HG03432 (cell line): ENCODE data around the gene PHETA1.
"Not testable (repeated sequence)": the region's sequence is repeated elsewhere in the genome, so short reads cannot be mapped to it uniquely, and the experiment has no call there.

ENCODE experiments used
- ATAC-seq: cut with Tn5 transposase; IDR thresholded peaks from one replicate; pipeline ENCODE4 v1.9.1; 2021; ENCODE audit warnings: mild to moderate bottlenecking, moderate library complexity; ENCODE audit not compliant: unreplicated experiment

The PHETA1 gene

GRCh38 chr12:111352296-111352993 is 16.4 kb downstream of the PHETA1 start:
- ATAC-seq: no peak

- ATAC-seq: no peak
Measured at GRCh38 chr12:111351026-111351425, 17.9 kb downstream of the PHETA1 start.

GRCh38 chr12:111349748-111350520 is 19.0 kb downstream of the PHETA1 start:
- ATAC-seq: no peak

GRCh38 chr12:111349101-111349747 is 19.7 kb downstream of the PHETA1 start:
- ATAC-seq: no peak

GRCh38 chr12:111347891-111348644 is 20.8 kb downstream of the PHETA1 start:
- no peak for ATAC-seq

GRCh38 chr12:111344254-111344875 is 24.5 kb downstream of the PHETA1 start:
- no peak for ATAC-seq

GRCh38 chr12:111343181-111343580 is 25.7 kb downstream of the PHETA1 start:
- no peak for ATAC-seq

GRCh38 chr12:111342376-111342775 is 26.5 kb downstream of the PHETA1 start:
- ATAC-seq: no peak

GRCh38 chr12:111341426-111342065 is 27.3 kb downstream of the PHETA1 start:
- ATAC-seq: no peak

GRCh38 chr12:111340680-111341079 is 28.2 kb downstream of the PHETA1 start:
- not testable (repeated sequence) for ATAC-seq

GRCh38 chr12:111340231-111340630 is 28.7 kb downstream of the PHETA1 start:
- ATAC-seq: no peak

GRCh38 chr12:111339321-111339938 is 29.5 kb downstream of the PHETA1 start:
- no peak for ATAC-seq

GRCh38 chr12:111338096-111338495 is 30.8 kb downstream of the PHETA1 start:
- ATAC-seq: no peak

GRCh38 chr12:111337371-111337770 is 31.5 kb downstream of the PHETA1 start:
- no peak for ATAC-seq

GRCh38 chr12:111336411-111336810 is 32.5 kb downstream of the PHETA1 start:
- not testable (repeated sequence) for ATAC-seq

GRCh38 chr12:111335811-111336210 is 33.1 kb downstream of the PHETA1 start:
- ATAC-seq: no peak

GRCh38 chr12:111335301-111335700 is 33.6 kb downstream of the PHETA1 start:
- not testable (repeated sequence) for ATAC-seq

- ATAC-seq: no peak
Measured at GRCh38 chr12:111334393-111334915, 34.4 kb downstream of the PHETA1 start.
